Stimulated activated CD4-positive, alpha-beta T cell treated with anti-CD3 and anti-CD28 coated beads, Interleukin-12 subunit alpha, Interleukin-12 subunit beta, amount 100 ng/mL, for 24 hours (primary cell): Measurements from ENCODE around the gene IFI30.

Experiments
- DNase-seq, 2 experiments: peaks; one replicate each; pipeline ENCODE4 v3.0.0-alpha.2; 2020; ENCODE audit warnings: low read depth in 2 of 2

The IFI30 gene

DNA sequence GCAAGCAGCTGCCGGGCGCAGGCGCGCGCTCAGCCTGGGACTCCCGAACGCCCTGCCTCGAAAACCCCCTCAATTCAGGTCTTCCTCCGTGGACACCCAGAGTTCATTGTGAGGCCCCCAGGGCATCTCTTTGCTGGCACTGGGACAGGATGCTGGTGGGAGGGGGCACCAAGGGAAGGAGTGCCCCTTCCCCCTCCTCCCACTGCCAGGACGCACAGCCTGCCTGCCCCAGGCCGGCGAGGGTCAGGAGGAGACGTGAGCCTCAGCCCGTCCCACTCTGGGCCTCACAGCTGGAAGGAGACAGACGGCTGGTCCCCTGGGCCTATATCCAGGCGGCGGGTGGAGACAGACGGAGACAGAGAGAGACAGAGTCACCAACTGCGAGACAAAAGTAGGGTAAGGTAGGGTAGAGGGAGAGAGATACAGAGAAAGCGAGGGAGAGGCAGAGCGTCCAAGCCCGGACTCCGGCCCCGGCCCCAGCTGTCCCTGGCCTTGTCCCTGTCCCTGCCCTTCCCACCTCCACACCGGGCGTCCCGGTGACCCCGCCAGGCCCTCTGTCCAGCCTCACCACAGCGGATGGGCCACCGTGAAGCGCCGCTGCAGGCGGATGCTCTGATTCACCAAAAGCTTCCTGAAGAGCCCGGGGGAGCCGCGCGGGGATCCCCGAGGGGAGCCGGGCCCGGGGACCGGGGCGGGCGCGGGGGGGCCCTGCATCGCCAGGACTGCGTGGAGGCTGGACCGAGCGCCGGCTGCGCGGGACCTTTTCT, 52.3 kb downstream of the IFI30 start, which contains the start of gene PDE4C:
PDE4C (minus strand) TSS at position 737 of the 767 bp plus-strand sequence; CDS start at position 714, 23 bp downstream.
- no peak for DNase-seq

DNA sequence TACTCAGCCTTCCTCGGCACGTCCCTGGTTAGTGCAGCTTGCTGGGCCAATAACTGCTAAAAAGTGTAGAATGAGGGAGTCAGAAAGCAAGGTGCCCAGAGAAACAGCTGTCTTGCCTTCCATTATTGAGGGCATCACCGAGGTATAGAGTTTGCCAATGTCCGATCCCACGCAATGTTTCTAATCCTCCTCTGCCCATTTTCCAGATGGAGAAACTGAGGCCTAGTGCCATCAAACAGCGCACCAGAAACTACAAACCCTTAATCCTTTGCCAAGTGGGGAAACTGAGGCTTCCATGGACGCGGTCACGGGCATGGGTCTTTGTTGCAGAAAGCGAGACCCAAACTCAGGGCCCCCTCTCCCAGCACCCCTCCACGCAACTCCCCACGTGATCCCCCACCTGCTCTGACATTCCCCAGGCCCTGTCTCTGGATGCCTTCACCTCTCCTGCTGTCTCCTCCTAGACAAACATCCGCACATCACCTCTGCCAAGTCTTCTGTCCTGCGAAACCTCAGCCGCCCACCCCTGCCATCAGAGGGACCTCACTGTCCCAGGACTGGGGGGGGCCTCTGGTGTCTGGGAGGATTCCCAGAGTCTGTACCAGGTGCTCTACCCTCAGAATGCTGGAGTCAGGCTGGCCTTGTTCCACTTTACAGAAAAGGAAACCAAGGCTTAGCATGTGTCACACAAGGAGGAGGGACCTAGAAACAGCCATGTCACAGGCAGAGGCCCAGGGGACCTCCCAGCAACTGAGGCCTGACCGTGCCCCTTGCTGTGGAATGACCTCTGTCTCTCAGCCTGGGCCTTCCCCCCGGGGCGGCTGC, 53.6 kb downstream of the IFI30 start:
- DNase-seq: no peak
